ENCODE data around the gene IRF2BPL.

GRCh38 chr14:77014734-77015133 is 13.8 kb downstream of the IRF2BPL start:
- TF ChIP-seq CTCF (IDR thresholded peaks at IDR 0.05): no peak
- TF ChIP-seq POLR2A (IDR thresholded peaks at IDR 0.05): no peak
- TF ChIP-seq POLR2AphosphoS5 (IDR thresholded peaks at IDR 0.05): no peak

Data from prostate gland (tissue), 2 donors.